Mammary epithelial cell (primary cell): ENCODE results near the gene C11orf68.

Source experiments
- CTCF ChIP-seq, 2 donors: IDR thresholded peaks in 1 of 2; conservative IDR thresholded peaks in 1 of 2; 2 replicates each; pipeline ENCODE4 v1.5.1; 2011 to 2012; ENCODE audit warnings: inconsistent platforms in 2 of 2, low read length in 2 of 2, mild to moderate bottlenecking in 2 of 2, control low read depth in 1 of 2, low read depth in 1 of 2; ENCODE audit not compliant: insufficient read depth in 1 of 2; ENCODE audit errors: extremely low read depth in 1 of 2
- EZH2 ChIP-seq: IDR thresholded peaks from 2 replicates; pipeline ENCODE4 v1.6.1; 2012; ENCODE audit warnings: low read length, inconsistent platforms, borderline replicate concordance

- TF ChIP-seq CTCF (conservative IDR thresholded peaks at IDR 0.05 in 1 of 2, IDR thresholded peaks at IDR 0.05 in 1 of 2; ENCODE audit: extremely low read depth in 1 of 2, insufficient read depth in 1 of 2, low read depth in 1 of 2, low read length in 2 of 2) (no peak), EZH2 (no peak)
Measured at GRCh38 chr11:65867284-65868071, 51.4 kb downstream of the C11orf68 start.
